GM23248 (cell line): ENCODE results near the gene KCNA2. TPM values are rescaled to one million over a fixed set of nuclear protein-coding genes. Genes with fewer than 3 reads are reported as not detected.
A peak's percentile ranks its signal among the peaks of the same experiment; 100 is the strongest.

Experiments used
- DNase-seq: peaks from one replicate; pipeline ENCODE4 v3.0.0-alpha.2; 2015
- H2AFZ ChIP-seq: fragments of 200-600 bp; sonication (generic); 2 replicates; pipeline ENCODE4 v1.6.1; 2016; ENCODE audit warnings: antibody characterized with exemption
- H3F3A ChIP-seq: fragments of 200-600 bp; sonication (generic); 2 replicates; pipeline ENCODE4 v1.6.1; 2016; ENCODE audit warnings: mild to moderate bottlenecking, antibody characterized with exemption, mixed run types; ENCODE audit not compliant: insufficient read depth
- H3K27ac ChIP-seq: fragments of 200-600 bp; sonication (generic); 2 replicates; pipeline ENCODE4 v1.5.1; 2016; ENCODE audit warnings: mild to moderate bottlenecking
- H3K27me3 ChIP-seq: fragments of 200-600 bp; sonication (generic); replicated peaks from 2 replicates; pipeline ENCODE4 v1.6.1; 2016; ENCODE audit warnings: mild to moderate bottlenecking; ENCODE audit not compliant: insufficient read depth
- H3K36me3 ChIP-seq: fragments of 200-600 bp; sonication (generic); 2 replicates; pipeline ENCODE4 v1.6.1; 2016; ENCODE audit warnings: low read depth, mild to moderate bottlenecking
- H3K4me1 ChIP-seq: fragments of 200-600 bp; sonication (generic); 2 replicates; pipeline ENCODE4 v1.6.1; 2016; ENCODE audit warnings: mild to moderate bottlenecking; ENCODE audit not compliant: insufficient read depth
- H3K4me2 ChIP-seq: fragments of 200-600 bp; sonication (generic); one replicate; pipeline ENCODE4 v1.6.1; 2016; ENCODE audit warnings: mild to moderate bottlenecking; ENCODE audit not compliant: unreplicated experiment
- H3K4me3 ChIP-seq: fragments of 200-600 bp; sonication (generic); 2 replicates; pipeline ENCODE4 v1.5.1; 2016; ENCODE audit warnings: mild to moderate bottlenecking
- H3K79me2 ChIP-seq: fragments of 200-600 bp; sonication (generic); 2 replicates; pipeline ENCODE4 v1.6.1; 2016; ENCODE audit warnings: mild to moderate bottlenecking; ENCODE audit not compliant: insufficient read depth
- H3K9ac ChIP-seq: fragments of 200-600 bp; sonication (generic); 2 replicates; pipeline ENCODE4 v1.6.1; 2016; ENCODE audit warnings: mild to moderate bottlenecking
- H3K9me2 ChIP-seq: fragments of 200-600 bp; sonication (generic); 2 replicates; pipeline ENCODE4 v1.6.1; 2016; ENCODE audit warnings: mixed run types, mild to moderate bottlenecking, moderate library complexity; ENCODE audit not compliant: insufficient read depth
- H3K9me3 ChIP-seq: fragments of 200-600 bp; sonication (generic); one replicate; pipeline ENCODE4 v1.6.1; 2017; ENCODE audit warnings: low read depth
- H4K20me1 ChIP-seq: fragments of 200-600 bp; sonication (generic); 2 replicates; pipeline ENCODE4 v1.6.0; 2016; ENCODE audit not compliant: insufficient read depth
- EZH2 ChIP-seq: fragments of 200-600 bp; sonication (generic); IDR thresholded peaks from 2 replicates; pipeline ENCODE4 v1.6.1; 2018; ENCODE audit warnings: antibody characterized with exemption, mild to moderate bottlenecking; ENCODE audit not compliant: insufficient read depth, poor library complexity, severe bottlenecking
- EZH2phosphoT487 ChIP-seq: fragments of 200-600 bp; sonication (generic); IDR thresholded peaks from 2 replicates; pipeline ENCODE4 v1.6.1; 2018; ENCODE audit warnings: antibody characterized with exemption, moderate library complexity, mild to moderate bottlenecking, low read depth; ENCODE audit not compliant: insufficient read depth
- WGBS, 2 experiments: methylation state at CpG; one replicate each; pipeline ENCODE4 v1.1.6; 2015 to 2017; ENCODE audit warnings: low lambda C conversion rate in 2 of 2, low coverage in 1 of 2; ENCODE audit errors: missing lambda C conversion rate in 2 of 2; 5-methylcytosine and 5-hydroxymethylcytosine counted together
- in situ Hi-C: fragments of 300-500 bp; cut with MboI; formaldehyde crosslinking; loops from 2 replicates; pipeline ENCODE4 v1.15.0; 2020
- polyA plus RNA-seq: library from polyadenylated mRNA; unstranded; fragments of >200 nt; fragmentation: Nextera tagmentation; extraction: Ambion mirVana; gene quantifications from 2 replicates; pipeline ENCODE4 v1.2.1, GENCODE V29; 2016
- total RNA-seq: library from RNA; depleted of rRNA; stranded (reverse); fragments of >200 nt; shearing (Covaris generic); gene quantifications from 2 replicates; pipeline ENCODE4 v1.2.3, GENCODE V29; 2014

Gene KCNA2
- total and polyA plus RNA-seq, 2 experiments from 2014 or later = not detected

DNA sequence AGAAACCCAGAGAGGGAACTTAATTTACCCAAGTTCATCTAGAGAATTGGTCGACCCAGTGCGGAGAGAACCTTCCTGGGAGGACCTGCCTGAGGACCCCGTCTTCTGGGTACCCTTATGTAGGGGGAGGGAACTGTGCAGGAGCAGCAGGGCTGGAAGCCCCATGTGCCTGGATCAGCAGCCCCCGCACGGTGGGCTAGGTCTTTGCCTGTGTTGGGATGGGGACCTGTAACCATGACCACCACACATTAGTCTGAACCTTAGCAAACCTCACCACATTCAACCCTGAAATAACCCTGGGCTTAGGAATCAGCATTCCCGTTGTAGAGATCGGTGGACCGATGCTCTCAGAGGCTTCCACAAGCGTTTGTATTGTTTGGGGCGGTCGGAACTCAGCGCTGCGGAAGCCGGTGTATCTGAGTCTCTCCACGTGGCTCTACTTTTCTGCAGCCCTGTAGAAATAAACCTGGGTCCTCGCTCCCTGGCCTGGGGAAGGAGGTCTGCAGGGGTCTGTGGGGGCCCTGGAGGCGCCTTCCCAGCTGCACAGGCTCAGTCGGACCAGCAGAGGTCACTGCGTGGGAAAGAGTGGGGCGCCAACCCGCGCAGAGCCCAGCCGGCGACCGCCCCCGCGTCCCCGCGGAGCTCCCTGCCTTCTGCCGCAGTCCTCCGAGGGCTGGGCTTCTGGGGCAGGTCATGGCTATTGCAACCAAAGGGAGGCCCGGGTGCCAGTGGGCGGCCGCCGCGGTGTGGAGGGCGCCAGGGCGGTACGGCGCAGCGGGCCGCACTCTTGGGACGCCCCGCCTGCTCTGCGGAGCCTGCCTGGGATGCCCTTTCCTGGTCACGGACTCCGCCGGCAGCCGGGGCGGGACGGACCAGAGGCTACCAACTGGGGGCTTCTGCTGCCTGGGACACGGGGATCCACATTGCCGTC is 51.0 kb downstream of the KCNA2 start:
- in situ Hi-C loops = no loop called here
- DNase-seq = peak; percentile 56
- H3K4me3 ChIP-seq = no peak overlapping the region
- no peaks in the 10 kb centered on the region for H3K36me3 ChIP-seq
- H3K79me2 ChIP-seq = no peaks in the 10 kb centered on the region
- no peaks in the 10 kb centered on the region for H3K9me3 ChIP-seq
- TF ChIP-seq EZH2 = no peak
- TF ChIP-seq EZH2phosphoT487 = no peak
- H4K20me1 ChIP-seq = no peaks in the 10 kb centered on the region
- no peak overlapping the region for H3K9ac ChIP-seq
- no peak overlapping the region for H3K27ac ChIP-seq
- H2AFZ ChIP-seq = no peak overlapping the region
- H3K27me3 ChIP-seq = peaks cover 19% of the 10 kb centered on the region
- H3K4me1 ChIP-seq = no peaks in the 10 kb centered on the region
- no peaks in the 10 kb centered on the region for H3K9me2 ChIP-seq
- no peaks in the 10 kb centered on the region for H3F3A ChIP-seq
- WGBS, 2 experiments = 10 to 13% methylated on average over 39 to 45 of the region's 53 CpGs
- H3K4me2 ChIP-seq = no peak overlapping the region

DNA sequence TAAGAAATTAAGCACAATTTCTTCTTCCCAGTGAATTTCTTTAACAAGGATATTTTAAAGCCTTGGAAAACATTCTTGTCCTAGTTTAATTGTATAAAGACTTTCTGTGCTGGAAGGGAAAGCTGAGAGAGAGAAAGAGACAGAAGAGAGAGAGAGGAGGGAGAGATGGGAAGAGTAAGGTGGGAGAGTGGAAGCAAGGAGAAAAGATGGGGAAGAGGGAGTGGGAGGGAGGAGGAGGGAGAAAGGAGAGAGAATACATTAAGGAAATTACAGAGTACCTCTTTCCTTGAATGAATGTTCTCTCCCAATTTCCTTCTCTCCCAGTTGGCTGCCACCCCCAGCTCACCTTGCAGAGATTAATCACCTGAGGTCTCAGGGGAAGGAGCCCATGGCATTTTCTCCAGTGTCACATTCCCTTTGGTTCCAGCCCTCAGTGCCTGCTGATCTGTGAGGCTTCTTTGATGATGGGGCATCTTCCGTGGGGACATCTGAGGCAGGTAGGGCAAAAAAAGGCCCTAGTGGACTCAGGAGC is 54.8 kb downstream of the KCNA2 start:
- no peak overlapping the region for H3K9ac ChIP-seq
- H3K27ac ChIP-seq = no peak overlapping the region
- H3K36me3 ChIP-seq = no peaks in the 10 kb centered on the region
- H3K27me3 ChIP-seq = peaks cover 19% of the 10 kb centered on the region
- H4K20me1 ChIP-seq = no peaks in the 10 kb centered on the region
- H3K9me3 ChIP-seq = no peaks in the 10 kb centered on the region
- TF ChIP-seq EZH2phosphoT487 (no peak), EZH2 (no peak)
- no peak for DNase-seq
- H3K4me3 ChIP-seq = no peak overlapping the region
- H2AFZ ChIP-seq = no peak overlapping the region
- H3K79me2 ChIP-seq = no peaks in the 10 kb centered on the region
- in situ Hi-C loops = no loop called here
- H3K4me1 ChIP-seq = no peaks in the 10 kb centered on the region
- H3K9me2 ChIP-seq = no peaks in the 10 kb centered on the region
- no peaks in the 10 kb centered on the region for H3F3A ChIP-seq
- WGBS, 2 experiments = 17 to 38% methylated on average over 1 of the region's 1 CpG
- H3K4me2 ChIP-seq = no peak overlapping the region

DNA sequence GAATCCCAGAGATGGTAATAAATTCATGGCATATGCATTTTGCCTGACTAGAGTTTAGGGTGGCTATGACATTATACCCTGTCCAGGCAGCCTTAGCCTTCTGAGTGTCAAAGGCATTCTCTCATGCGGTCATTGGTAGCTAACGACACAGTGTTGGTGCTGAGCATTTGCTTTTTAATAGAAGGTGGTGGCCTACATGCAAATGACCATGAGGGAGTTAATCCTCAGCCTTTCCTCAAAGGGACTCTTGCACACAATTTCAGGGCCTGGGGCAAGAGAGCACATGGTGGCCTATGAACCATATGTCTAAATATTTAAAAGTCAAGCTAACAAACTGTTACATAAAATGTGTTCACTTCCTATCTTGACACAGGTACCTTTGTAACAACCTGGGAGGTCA is 56.3 kb downstream of the KCNA2 start:
- no peaks in the 10 kb centered on the region for H3K4me1 ChIP-seq
- no peaks in the 10 kb centered on the region for H3K9me2 ChIP-seq
- in situ Hi-C loops = no loop called here
- 15 to 21% methylated on average over 2 of the region's 2 CpGs for WGBS, 2 experiments
- H3K36me3 ChIP-seq = no peaks in the 10 kb centered on the region
- H3K27me3 ChIP-seq = peaks cover 19% of the 10 kb centered on the region
- TF ChIP-seq EZH2phosphoT487 (no peak), EZH2 (no peak)
- H3K4me3 ChIP-seq = no peak overlapping the region
- H3F3A ChIP-seq = no peaks in the 10 kb centered on the region
- H3K27ac ChIP-seq = no peak overlapping the region
- no peaks in the 10 kb centered on the region for H4K20me1 ChIP-seq
- no peak overlapping the region for H3K4me2 ChIP-seq
- DNase-seq = no peak
- no peaks in the 10 kb centered on the region for H3K9me3 ChIP-seq
- no peak overlapping the region for H3K9ac ChIP-seq
- H2AFZ ChIP-seq = no peak overlapping the region
- H3K79me2 ChIP-seq = no peaks in the 10 kb centered on the region

DNA sequence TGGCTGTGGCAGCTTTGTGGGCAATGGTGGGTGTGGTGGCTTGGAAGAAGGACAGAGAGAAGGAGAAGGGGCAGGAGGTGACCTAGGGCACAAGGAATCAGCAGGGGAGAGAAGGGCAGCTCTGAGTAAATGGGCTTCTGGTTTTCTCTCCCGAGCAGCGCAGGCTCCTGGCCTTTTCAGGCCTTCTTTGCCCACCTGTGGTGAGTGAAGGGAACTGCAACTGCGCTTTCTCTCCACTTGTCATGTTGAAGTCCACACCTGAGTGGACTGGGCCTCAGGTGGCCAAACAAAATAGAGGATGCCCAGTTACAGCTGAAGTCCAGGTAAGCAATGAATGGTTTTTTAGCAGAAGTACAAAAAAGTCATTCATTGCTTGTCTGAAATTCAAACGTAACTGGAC is 57.8 kb downstream of the KCNA2 start:
- Histone ChIP-seq H3K9me2 (no peaks in the 10 kb centered on the region), H3K4me1 (no peaks in the 10 kb centered on the region), H3K9ac (no peak overlapping the region), H3K4me3 (no peak overlapping the region), H3K27me3 (peaks cover 15% of the 10 kb centered on the region), H4K20me1 (no peaks in the 10 kb centered on the region), H3K36me3 (no peaks in the 10 kb centered on the region), H3F3A (no peaks in the 10 kb centered on the region), H3K27ac (no peak overlapping the region), H3K79me2 (no peaks in the 10 kb centered on the region), H3K4me2 (no peak overlapping the region), H2AFZ (no peak overlapping the region), H3K9me3 (no peaks in the 10 kb centered on the region)
- peak; percentile 50 for DNase-seq
- WGBS, 2 experiments = 8 to 11% methylated on average over 4 of the region's 4 CpGs
- in situ Hi-C loops = no loop called here
- TF ChIP-seq EZH2 (no peak), EZH2phosphoT487 (no peak)
